Measurements from ENCODE around the gene BSG.
"Not testable (repeated sequence)": the region's sequence is repeated elsewhere in the genome, so short reads cannot be mapped to it uniquely, and the experiment has no call there.

Gene BSG

DNA sequence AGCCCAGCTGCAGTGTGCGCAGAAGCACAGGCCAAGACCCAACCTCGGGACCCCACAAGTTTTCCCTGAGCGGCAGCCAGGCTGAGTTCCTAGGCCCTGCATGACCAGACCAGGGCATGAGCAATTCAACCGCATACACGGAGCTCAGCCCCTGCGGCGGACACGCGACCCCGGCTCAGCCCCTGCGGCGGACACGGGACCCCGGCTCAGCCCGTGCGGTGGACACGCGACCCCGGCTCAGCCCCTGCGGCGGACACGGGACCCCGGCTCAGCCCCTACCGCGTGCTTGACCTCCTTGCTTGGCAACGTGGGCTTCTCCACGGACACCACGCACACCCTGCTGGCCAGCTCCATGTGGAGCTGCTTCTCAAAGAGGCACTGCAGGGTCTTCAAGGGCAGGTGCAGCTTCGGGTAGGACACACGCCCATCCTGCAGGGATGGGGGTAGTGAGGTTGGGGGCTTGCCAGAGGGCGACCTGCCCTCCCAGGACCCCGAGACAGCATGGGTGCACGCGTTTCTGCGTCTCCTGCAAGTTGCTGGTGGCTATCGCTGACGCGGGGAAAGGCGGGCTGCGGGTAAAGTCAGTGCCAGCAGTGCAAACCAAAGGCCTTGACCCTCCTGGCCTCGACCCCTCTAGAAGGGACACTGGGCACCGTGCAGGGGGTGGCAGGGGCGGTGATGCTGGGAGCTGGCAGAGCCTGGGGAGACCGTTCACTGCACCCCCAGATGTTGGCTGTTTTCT is 51.0 kb downstream of the BSG start:
- no peak for DNase-seq

DNA sequence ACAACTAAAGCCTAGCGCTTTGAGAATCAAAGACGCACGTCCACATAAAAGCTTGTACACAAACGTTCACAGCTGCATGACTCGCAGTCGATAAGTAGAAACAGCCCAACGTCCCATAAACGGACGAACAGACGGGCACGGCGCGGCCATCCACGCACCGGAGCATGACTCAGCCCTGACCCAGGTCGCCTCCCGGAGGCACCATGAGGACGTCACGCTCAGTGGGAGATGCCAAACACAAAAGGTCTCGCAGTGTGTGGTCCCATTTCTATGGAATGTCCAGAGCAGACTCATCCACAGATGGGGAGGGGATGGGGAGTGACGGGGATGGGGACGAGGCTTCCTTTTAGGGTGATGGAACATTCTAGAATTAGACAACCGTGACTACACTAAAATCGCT is 51.6 kb downstream of the BSG start:
- no peak for DNase-seq

DNA sequence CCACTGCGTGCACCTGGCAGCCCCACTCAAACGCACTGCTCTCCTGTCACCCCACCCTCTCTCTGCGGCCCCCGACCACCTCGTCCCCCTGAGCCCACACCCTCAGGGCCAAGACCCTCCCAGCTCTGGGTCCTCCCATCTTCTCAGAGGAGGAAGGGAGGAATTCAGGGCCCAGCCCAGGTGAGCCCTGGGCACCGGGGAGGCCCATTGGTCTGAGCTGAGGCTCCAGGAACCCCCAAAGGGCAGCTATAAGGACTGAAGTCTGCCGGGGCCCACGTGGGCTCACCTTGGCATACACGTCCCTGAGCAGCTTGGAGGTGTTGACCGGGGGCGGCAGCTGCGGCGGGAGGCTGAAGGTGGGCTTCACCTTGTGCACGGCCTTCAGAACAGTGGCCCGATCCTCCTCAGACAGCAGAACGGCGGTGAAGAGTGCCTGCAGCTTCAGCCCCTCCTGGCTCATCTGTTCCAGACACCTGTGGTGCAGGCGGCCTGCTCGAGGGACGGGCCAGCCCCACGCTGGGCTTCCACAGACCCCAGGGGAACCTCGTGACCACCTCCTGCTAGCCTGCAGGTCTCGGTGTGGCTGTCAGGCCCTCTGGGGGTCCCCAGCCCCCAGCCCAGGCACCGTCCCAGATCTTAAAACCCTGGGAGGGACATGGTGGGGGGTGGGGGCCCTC is 52.2 kb downstream of the BSG start:
- no peak for DNase-seq

DNA sequence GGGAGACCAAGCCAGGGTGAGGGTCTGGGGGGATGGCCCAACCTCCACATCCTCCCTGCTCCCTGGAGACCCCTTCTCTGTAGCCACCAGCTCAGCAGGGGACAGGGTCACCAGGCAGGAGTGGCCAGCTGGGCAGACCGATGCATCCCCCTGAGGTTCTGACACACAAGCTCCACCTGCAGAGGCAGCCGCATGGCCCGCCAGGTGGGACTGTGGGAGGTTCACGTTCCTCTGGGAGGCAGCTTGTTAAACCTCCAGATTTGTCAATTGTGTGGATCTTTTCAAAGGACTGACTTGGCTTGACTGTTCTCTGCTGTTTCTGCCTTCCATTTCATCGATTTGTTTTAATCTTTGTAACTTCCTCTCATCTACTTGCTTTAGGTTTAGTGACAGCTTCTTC is 52.9 kb downstream of the BSG start:
- no peak for DNase-seq

DNA sequence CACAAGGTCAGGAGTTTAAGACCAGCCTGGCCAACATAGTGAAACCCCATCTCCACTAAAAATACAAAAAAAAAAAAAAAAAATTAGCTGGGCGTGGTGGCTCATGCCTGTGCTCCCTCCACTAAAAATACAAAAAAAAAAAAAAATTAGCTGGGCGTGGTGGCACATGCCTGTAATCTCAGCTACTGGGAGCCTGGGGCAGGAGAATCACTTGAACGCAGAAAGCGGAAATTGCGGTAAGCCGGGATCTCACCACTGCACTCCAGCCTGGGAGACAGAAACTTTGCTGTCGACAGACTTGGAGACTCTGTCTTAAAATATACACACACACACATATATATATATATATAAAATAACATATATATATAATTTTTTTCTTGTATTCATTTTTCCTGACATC is 54.2 kb downstream of the BSG start:
- DNase-seq, result not testable (repeated sequence)

DNA sequence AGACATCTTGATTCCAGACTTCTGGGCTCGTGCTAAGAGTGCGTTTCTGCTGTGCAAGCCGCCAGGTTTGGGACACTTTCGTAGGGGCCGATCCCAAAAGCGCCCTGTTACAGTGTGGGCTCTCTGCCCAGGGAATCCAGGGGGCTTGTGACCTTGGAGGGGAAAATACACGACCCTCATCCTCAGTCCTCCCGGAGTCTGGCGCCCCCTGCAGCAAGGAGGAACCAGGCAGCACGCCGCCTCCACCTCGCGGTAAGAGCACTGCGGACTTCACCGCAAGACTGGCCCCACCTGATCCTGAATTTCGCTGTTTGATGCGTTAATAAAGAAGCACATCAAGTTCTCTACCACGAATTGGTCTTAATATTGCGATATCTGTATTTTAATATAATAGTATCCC is 55.8 kb downstream of the BSG start:
- DNase-seq, result no peak

DNA sequence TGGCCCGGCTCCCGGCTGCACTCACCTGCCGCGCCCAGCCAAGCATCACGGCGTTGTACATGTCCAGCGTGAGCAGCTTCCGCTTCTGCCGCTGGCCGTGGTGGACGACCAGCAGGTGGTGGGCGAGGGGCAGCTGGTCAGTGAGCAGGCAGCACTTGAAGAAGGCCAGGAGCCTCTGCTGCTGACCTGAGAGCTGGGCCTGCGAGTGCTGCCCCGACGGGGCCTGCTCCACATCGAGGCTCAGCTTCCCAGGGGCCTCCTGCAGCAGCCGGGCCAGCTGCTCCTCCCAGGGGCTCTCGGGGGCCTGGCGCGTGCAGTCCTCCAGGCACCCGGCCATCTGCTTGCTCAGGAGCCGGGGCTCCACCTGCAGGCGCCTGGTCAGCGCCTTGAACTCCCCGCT is 57.1 kb downstream of the BSG start:
- DNase-seq, result not testable (repeated sequence)

DNA sequence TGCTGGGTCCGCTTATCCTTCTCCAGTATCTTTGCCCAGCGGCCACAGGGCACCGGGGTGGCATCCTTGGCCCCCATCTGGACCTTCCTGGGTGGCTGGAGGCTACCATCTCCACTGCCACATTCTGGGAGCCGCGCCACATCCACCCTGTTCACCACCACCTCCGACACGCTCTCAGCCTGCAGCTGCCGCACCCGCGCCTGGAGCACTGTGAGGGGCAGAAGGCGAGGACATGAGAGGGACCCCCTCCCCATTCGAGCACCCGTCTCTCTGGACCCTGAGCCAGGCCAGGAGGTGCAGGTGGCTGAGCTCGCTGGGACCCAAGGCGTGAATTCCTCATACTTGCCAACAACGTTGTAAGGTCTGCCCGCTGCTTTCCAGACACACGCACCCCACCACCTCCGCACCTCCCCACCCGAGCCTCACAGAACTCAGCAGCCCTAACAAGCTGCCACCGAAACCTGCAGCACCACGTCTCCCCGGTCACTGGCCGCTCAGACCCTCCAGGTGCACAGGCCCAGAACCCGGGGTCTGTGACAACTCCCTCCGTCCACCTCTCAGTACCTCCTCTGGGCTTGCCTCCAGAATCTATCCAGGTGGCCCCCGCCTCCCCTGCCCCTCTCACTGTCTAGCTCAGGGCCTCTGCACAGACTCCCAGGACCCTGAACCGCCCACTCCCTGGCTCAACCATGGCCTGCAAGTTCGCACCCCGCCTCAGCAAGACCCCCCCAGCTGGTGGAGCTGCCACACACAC is 57.7 kb downstream of the BSG start:
- DNase-seq, result no peak

DNA sequence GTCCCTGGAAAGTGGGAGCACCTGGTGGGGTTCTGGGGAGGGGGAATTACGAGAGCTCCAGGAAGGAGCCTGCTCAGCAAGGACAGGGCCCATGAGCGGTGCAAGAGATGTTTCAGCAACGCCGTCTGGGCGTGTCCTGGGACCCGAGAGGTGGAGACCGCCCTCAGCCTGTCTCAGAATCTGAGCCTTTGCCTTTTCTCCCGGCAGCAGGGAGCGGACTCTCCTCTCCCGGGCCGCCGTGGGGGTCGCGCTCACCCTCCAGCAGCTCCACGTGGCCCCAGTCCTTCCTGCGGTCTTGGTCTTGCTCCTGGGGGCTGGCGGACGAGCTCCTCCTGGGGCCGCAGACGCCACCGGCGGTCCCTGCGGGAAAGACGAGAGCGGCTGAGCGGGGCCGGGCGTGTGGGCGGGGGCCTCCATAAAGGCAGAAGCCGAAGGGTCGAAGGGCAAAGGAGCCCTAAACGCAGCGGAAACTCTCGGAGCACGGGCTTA is 60.2 kb downstream of the BSG start:
- no peak for DNase-seq

All from CD4-positive, alpha-beta T cell treated with Interleukin-17A for 1 hour (primary cell).